GM12878 (cell line): ENCODE data around the gene DHDDS. TPM values are rescaled to one million over a fixed set of nuclear protein-coding genes. Genes with fewer than 3 reads are reported as not detected.

ENCODE experiments used
- ATAC-seq: fragments of 200-7000 bp; cut with Tn5 transposase; 3 replicates; pipeline ENCODE4 v1.9.1; 2020; ENCODE audit warnings: mild to moderate bottlenecking, moderate library complexity
- BruUV-seq: library from RNA; stranded (reverse); fragments of 400-500 nt; replicated peaks from 2 replicates; lab custom pipeline; 2021; lab: Mats Ljungman, UMichigan
- CTCF ChIA-PET: fragments of 300-600 bp; sonication (Branson Sonifier 250); formaldehyde crosslinking; extraction: SDS; loops from one replicate; lab custom pipeline; 2021; ENCODE audit warnings: inconsistent platforms; lab: Yijun Ruan, JAX
- POLR2A ChIA-PET: fragments of 350-600 bp; formaldehyde crosslinking; extraction: SDS; loops from one replicate; lab custom pipeline; 2021; ENCODE audit warnings: inconsistent platforms; lab: Charles Lee
- RAD21 ChIA-PET: fragments of 300-600 bp; sonication (Branson Sonifier 250); formaldehyde crosslinking; loops from one replicate; lab custom pipeline; 2023; ENCODE audit warnings: antibody characterized with exemption; ENCODE audit not compliant: unreplicated experiment; lab: Charles Lee
- SMC1A ChIA-PET: fragments of 300-600 bp; sonication (Branson Sonifier 250); formaldehyde crosslinking; loops from one replicate; lab custom pipeline; 2023; ENCODE audit not compliant: unreplicated experiment, uncharacterized antibody; lab: Charles Lee
- DNase-seq: peaks from one replicate; pipeline ENCODE4 v3.0.0-alpha.2; 2011; ENCODE audit warnings: low read depth, low spot score
- FAIRE-seq: peaks from 3 replicates; lab custom pipeline; 2011; peaks lifted over from hg19 to GRCh38; lab: Jason Lieb, UNC
- H2AFZ ChIP-seq: 2 replicates; pipeline ENCODE4 v1.6.0; 2011; ENCODE audit warnings: low read depth, low read length, control low read depth; ENCODE audit not compliant: control insufficient read depth
- H3K27ac ChIP-seq: 2 replicates; pipeline ENCODE4 v1.5.1; 2011; ENCODE audit warnings: control low read depth; ENCODE audit not compliant: control insufficient read depth, insufficient read depth
- H3K27me3 ChIP-seq, 2 experiments: replicated peaks in 1 of 2; 2 replicates each; pipeline versions ENCODE4 v1.6.0 to v1.6.1; 2011; ENCODE audit warnings: low read length in 1 of 2; ENCODE audit not compliant: control insufficient read depth in 2 of 2, insufficient read depth in 2 of 2
- H3K36me3 ChIP-seq, 2 experiments: 2 replicates each; pipeline ENCODE4 v1.5.1; 2011; ENCODE audit warnings: low read length in 1 of 2; ENCODE audit not compliant: control insufficient read depth in 2 of 2, insufficient read depth in 2 of 2
- H3K4me1 ChIP-seq: 2 replicates; pipeline ENCODE4 v1.6.1; 2011; ENCODE audit warnings: mild to moderate bottlenecking, low read length, moderate library complexity, mixed read lengths; ENCODE audit not compliant: control insufficient read depth, insufficient read depth
- H3K4me2 ChIP-seq: 2 replicates; pipeline ENCODE4 v1.6.0; 2011; ENCODE audit warnings: control low read depth; ENCODE audit not compliant: control insufficient read depth, insufficient read depth
- H3K4me3 ChIP-seq: fragments of 200-600 bp; sonication (generic); 2 replicates; pipeline ENCODE4 v1.5.1; 2016
- H3K79me2 ChIP-seq: 2 replicates; pipeline ENCODE4 v1.6.0; 2011; ENCODE audit warnings: low read length; ENCODE audit not compliant: control insufficient read depth, insufficient read depth
- H3K9ac ChIP-seq: 2 replicates; pipeline ENCODE4 v1.8.0; 2011; ENCODE audit warnings: low read length, control low read depth, mixed read lengths; ENCODE audit not compliant: control insufficient read depth, insufficient read depth
- H3K9me3 ChIP-seq: replicated peaks from 3 replicates; pipeline ENCODE4 v1.5.1; 2011; ENCODE audit warnings: mild to moderate bottlenecking, low read length; ENCODE audit not compliant: control insufficient read depth, insufficient read depth
- H4K20me1 ChIP-seq: 2 replicates; pipeline ENCODE4 v1.6.0; 2011; ENCODE audit not compliant: control insufficient read depth, insufficient read depth
- BCL11A ChIP-seq: IDR thresholded peaks from 2 replicates; pipeline ENCODE4 v1.6.1; 2011; ENCODE audit warnings: low read depth, low read length
- BHLHE40 ChIP-seq, 2 experiments: fragments of 450-650 bp in 1 of 2; IDR thresholded peaks; 2 replicates each; pipeline ENCODE4 v1.6.1; 2011 to 2017; ENCODE audit warnings: low read depth in 2 of 2, borderline replicate concordance in 1 of 2, improper control_type of control experiment in 1 of 2, low read length in 1 of 2, mild to moderate bottlenecking in 1 of 2
- CREM ChIP-seq: IDR thresholded peaks from 2 replicates; pipeline ENCODE4 v1.6.1; 2014; ENCODE audit warnings: antibody characterized with exemption, low read depth
- DPF2 ChIP-seq: fragments of 450-650 bp; IDR thresholded peaks from 2 replicates; pipeline ENCODE4 v1.6.1; 2017; ENCODE audit warnings: mild to moderate bottlenecking
- GABPA ChIP-seq: IDR thresholded peaks from 2 replicates; pipeline ENCODE4 v1.6.1; 2014; ENCODE audit warnings: antibody characterized with exemption, low read depth, mild to moderate bottlenecking, inconsistent platforms
- HCFC1 ChIP-seq: fragments of 150-350 bp; IDR thresholded peaks from 2 replicates; pipeline ENCODE4 v1.6.1; 2014; ENCODE audit warnings: low read length
- IRF4 ChIP-seq: IDR thresholded peaks from 2 replicates; pipeline ENCODE4 v1.6.1; 2011; ENCODE audit warnings: low read depth, low read length
- LARP7 ChIP-seq: fragments of 450-650 bp; IDR thresholded peaks from 2 replicates; pipeline ENCODE4 v1.6.1; 2017; ENCODE audit warnings: mild to moderate bottlenecking
- MEF2A ChIP-seq: IDR thresholded peaks from 2 replicates; pipeline ENCODE4 v1.6.1; 2011; ENCODE audit warnings: low read depth, mild to moderate bottlenecking, low read length, moderate library complexity; ENCODE audit not compliant: insufficient read depth
- MTA2 ChIP-seq: fragments of 450-650 bp; IDR thresholded peaks from 2 replicates; pipeline ENCODE4 v1.6.1; 2016; ENCODE audit warnings: low read depth, mild to moderate bottlenecking, moderate library complexity
- MXI1 ChIP-seq: fragments of 150-350 bp; IDR thresholded peaks from 2 replicates; pipeline ENCODE4 v1.6.1; 2011; ENCODE audit warnings: low read depth, mild to moderate bottlenecking, inconsistent platforms, low read length, improper control_type of control experiment
- NBN ChIP-seq: fragments of 450-650 bp; IDR thresholded peaks from 2 replicates; pipeline ENCODE4 v1.6.1; 2016
- NFYA ChIP-seq: IDR thresholded peaks from 2 replicates; pipeline ENCODE4 v1.6.1; 2011; ENCODE audit warnings: low read depth, mild to moderate bottlenecking, low read length, improper control_type of control experiment, borderline replicate concordance
- NRF1 ChIP-seq: conservative IDR thresholded peaks from 2 replicates; pipeline ENCODE4 v1.6.1; 2011; ENCODE audit warnings: mild to moderate bottlenecking, low read depth, low read length, improper control_type of control experiment
- RAD51 ChIP-seq: fragments of 450-650 bp; IDR thresholded peaks from 2 replicates; pipeline ENCODE4 v1.6.1; 2016; ENCODE audit warnings: moderate library complexity, mild to moderate bottlenecking, inconsistent platforms
- RFX5 ChIP-seq: IDR thresholded peaks from 2 replicates; pipeline ENCODE4 v1.6.1; 2011; ENCODE audit warnings: low read depth, low read length, improper control_type of control experiment
- SIN3A ChIP-seq: IDR thresholded peaks from 2 replicates; pipeline ENCODE4 v1.6.1; 2012; ENCODE audit warnings: low read depth, low read length, improper control_type of control experiment
- SP1 ChIP-seq: IDR thresholded peaks from one replicate; pipeline ENCODE4 v1.6.1; 2011; ENCODE audit warnings: low read depth, low read length
- TAF1 ChIP-seq: IDR thresholded peaks from 2 replicates; pipeline ENCODE4 v1.6.1; 2011; ENCODE audit warnings: mild to moderate bottlenecking, low read depth, low read length, borderline replicate concordance
- TCF12 ChIP-seq: IDR thresholded peaks from 2 replicates; pipeline ENCODE4 v1.6.1; 2011; ENCODE audit warnings: low read depth, mild to moderate bottlenecking, low read length
- TCF7 ChIP-seq: IDR thresholded peaks from 2 replicates; pipeline ENCODE4 v1.6.1; 2014; ENCODE audit warnings: antibody characterized with exemption, borderline replicate concordance
- ZBTB11 ChIP-seq: fragments of 450-650 bp; formaldehyde crosslinking; IDR thresholded peaks from 2 replicates; pipeline ENCODE4 v1.5.0; 2022; ENCODE audit warnings: mild to moderate bottlenecking, missing genetic modification characterization
- WGBS: methylation state at CpG from one replicate; pipeline ENCODE4 v1.1.6; 2016; ENCODE audit warnings: low lambda C conversion rate; ENCODE audit not compliant: insufficient replicate concordance, insufficient coverage; ENCODE audit errors: missing lambda C conversion rate; 5-methylcytosine and 5-hydroxymethylcytosine counted together
- in situ Hi-C: fragments of 300-500 bp; cut with MboI; formaldehyde crosslinking; loops from 9 replicates; pipeline ENCODE4 v1.14.3; 2018; ENCODE audit warnings: mixed read lengths
- intact Hi-C: fragments of 100-400 bp; cut with micrococcal nuclease; formaldehyde crosslinking; loops from one replicate; pipeline ENCODE4 v1.14.2; 2022; ENCODE audit not compliant: unreplicated experiment
- polyA plus RNA-seq, 11 experiments: library from polyadenylated mRNA; depleted of rRNA in 4 of 11; unstranded in 6 of 11; stranded (reverse) in 5 of 11; fragments of >200 nt; fragmentation: Nextera tagmentation in 4 of 11; fragmentation: Illumina TruSeq in 1 of 11; extraction: Ambion mirVana in 4 of 11; extraction: Trizol in 1 of 11; gene quantifications; 1 replicate in 1 of 11; 2 replicates in 10 of 11; pipeline versions ENCODE4 v1.2.1 to v1.2.3, GENCODE V29; 2011 to 2016; ENCODE audit warnings: inconsistent platforms in 2 of 11, missing spikeins in 2 of 11, low read depth in 1 of 11
- total RNA-seq, 4 experiments: library from RNA; depleted of rRNA in 3 of 4; stranded (reverse); fragments of >200 nt in 3 of 4; fragmentation: Illumina TruSeq in 1 of 4; extraction: Trizol in 1 of 4; gene quantifications; 2 replicates each; pipeline versions ENCODE4 v1.2.1 to v1.2.3, GENCODE V29; 2013 to 2021

DHDDS gene
- total and polyA plus RNA-seq, 10 of the 15 experiments (the other 5 are each of a cell fraction or from before 2014, with no cell fraction given) = 22.7 to 47.5 (median 36.4) TPM

GRCh38 chr1:26459573-26460031, 27.5 kb downstream of the DHDDS start (continued):
- TF ChIP-seq BHLHE40 (IDR thresholded peaks at IDR 0.05; ENCODE audit: borderline replicate concordance in 1 of 2, low read depth in 2 of 2, low read length in 1 of 2) (no peak), CREM (no peak), SP1 (no peak), BCL11A (no peak), SIN3A (no peak), MEF2A (no peak), TCF7 (no peak), DPF2 (no peak), NFYA (no peak)

- ChIA-PET CTCF (interaction anchor here (0.8 to 1.7 kb wide), 2 partner anchors 32 to 52 kb away, joined by 4 to 9 read pairs; no protein-coding TSS in a partner anchor), SMC1A (no interaction called here), RAD21 (no interaction called here), POLR2A (no interaction called here)
- Histone ChIP-seq H3K9ac (no peak overlapping the region), H3K27ac (no peak overlapping the region), H3K27me3 (no peaks in the 10 kb centered on the region), H3K4me3 (no peak overlapping the region), H3K4me1 (peaks cover 15% of the 10 kb centered on the region), H3K36me3 (peaks cover 6 to 23% of the 10 kb centered on the region in 2 experiments; a peak in 3 of 4 replicates), H3K9me3 (no peaks in the 10 kb centered on the region), H3K79me2 (peaks cover 15% of the 10 kb centered on the region), H2AFZ (no peak overlapping the region), H3K4me2 (no peak overlapping the region), H4K20me1 (no peaks in the 10 kb centered on the region; the same call in 1 of the 2 replicates)
- intact Hi-C loops (no loop called here), in situ Hi-C loops (no loop called here)
- ATAC-seq (no peak), FAIRE-seq (no peak), DNase-seq (no peak)
- 97% methylated on average over 10 of the region's 10 CpGs for WGBS
- no TSS peak for BruUV-seq
- TF ChIP-seq MXI1 (no peak), SIN3A (no peak), NBN (no peak), MTA2 (no peak), TCF12 (no peak), NRF1 (no peak), GABPA (no peak), IRF4 (no peak), HCFC1 (no peak), LARP7 (no peak), TAF1 (no peak), ZBTB11 (CRISPR knock-in tag) (no peak), RFX5 (no peak), RAD51 (no peak)
These were observed 36.8 kb downstream of the DHDDS start for GRCh38 chr1:26468911-26469310.
